CD8-positive, alpha-beta memory T cell (primary cell): Measurements from ENCODE around the gene GSG1L. TPM values are rescaled to one million over a fixed set of nuclear protein-coding genes. Genes with fewer than 3 reads are reported as not detected.
A peak's percentile ranks its signal among the peaks of the same experiment; 100 is the strongest.

Experiments used
- CTCF ChIA-PET: fragments of 350-600 bp; sonication (Branson Sonifier 250); formaldehyde crosslinking; loops from one replicate; lab custom pipeline; 2021; ENCODE audit warnings: antibody characterized with exemption; lab: Charles Lee
- POLR2A ChIA-PET: fragments of 350-600 bp; sonication (Branson Sonifier 250); formaldehyde crosslinking; loops from one replicate; lab custom pipeline; 2021; ENCODE audit warnings: antibody characterized with exemption; lab: Charles Lee
- DNase-seq, 5 donors: peaks; one replicate each; pipeline versions ENCODE4 v3.0.0 to v3.0.0-alpha.2; 2020 to 2022; ENCODE audit warnings: mixed read lengths in 1 of 5
- H3K27ac ChIP-seq: one replicate; pipeline ENCODE4 v1.7.0; 2013; ENCODE audit warnings: low read depth, mild to moderate bottlenecking, low read length, moderate library complexity
- H3K27me3 ChIP-seq: 2 replicates; pipeline ENCODE4 v1.7.0; 2013; ENCODE audit warnings: low read length, mild to moderate bottlenecking; ENCODE audit not compliant: insufficient read depth, poor library complexity, severe bottlenecking
- H3K36me3 ChIP-seq: 2 replicates; pipeline ENCODE4 v1.7.0; 2013; ENCODE audit warnings: mild to moderate bottlenecking, low read length, moderate library complexity; ENCODE audit not compliant: insufficient read depth
- H3K4me1 ChIP-seq: 2 replicates; pipeline ENCODE4 v1.7.0; 2013; ENCODE audit warnings: mild to moderate bottlenecking, low read length, moderate library complexity; ENCODE audit not compliant: insufficient read depth
- H3K4me3 ChIP-seq: 2 replicates; pipeline ENCODE4 v1.7.0; 2013; ENCODE audit warnings: mild to moderate bottlenecking, low read length
- H3K9me3 ChIP-seq: 2 replicates; pipeline ENCODE4 v1.7.0; 2013; ENCODE audit warnings: mild to moderate bottlenecking, low read length
- H3K27ac Mint-ChIP-seq, 8 donors: one replicate each; pipeline ENCODE4 v1.8.0; 2020 to 2021; ENCODE audit warnings: mixed read lengths in 8 of 8, mild to moderate bottlenecking in 6 of 8, inconsistent platforms in 3 of 8, moderate library complexity in 3 of 8
- H3K27me3 Mint-ChIP-seq, 2 donors: one replicate each; pipeline ENCODE4 v1.8.0; 2020 to 2021; ENCODE audit warnings: mixed read lengths in 2 of 2, mild to moderate bottlenecking in 1 of 2, moderate library complexity in 1 of 2
- H3K36me3 Mint-ChIP-seq, 3 donors: one replicate each; pipeline ENCODE4 v1.8.0; 2020 to 2021; ENCODE audit warnings: mixed read lengths in 3 of 3, inconsistent platforms in 1 of 3, mild to moderate bottlenecking in 1 of 3
- H3K4me1 Mint-ChIP-seq, 3 donors: one replicate each; pipeline ENCODE4 v1.8.0; 2020 to 2021; ENCODE audit warnings: mixed read lengths in 3 of 3, inconsistent platforms in 1 of 3, mild to moderate bottlenecking in 1 of 3
- H3K4me3 Mint-ChIP-seq, 7 donors: one replicate each; pipeline ENCODE4 v1.8.0; 2020 to 2021; ENCODE audit warnings: mixed read lengths in 7 of 7, mild to moderate bottlenecking in 6 of 7, moderate library complexity in 4 of 7, inconsistent platforms in 2 of 7
- H3K9me3 Mint-ChIP-seq, 5 donors: one replicate each; pipeline ENCODE4 v1.8.0; 2020 to 2022; ENCODE audit warnings: mixed read lengths in 5 of 5, mild to moderate bottlenecking in 3 of 5, moderate library complexity in 2 of 5, inconsistent platforms in 1 of 5
- polyA plus RNA-seq: library from polyadenylated mRNA; unstranded; fragments of 300-500 nt; fragmentation: Illumina TruSeq; gene quantifications from one replicate; pipeline ENCODE4 v1.2.3, GENCODE V29; 2021
- total RNA-seq, 2 experiments: library from RNA; stranded (reverse); gene quantifications; one replicate each; pipeline ENCODE4 v1.2.3, GENCODE V29; 2021

GSG1L gene
- total and polyA plus RNA-seq, 3 experiments from 2014 or later: 0.18 TPM; not detected in 2

GRCh38 chr16:27768651-27769272 lies 294.8 kb downstream of the GSG1L start:
- no peaks in the 10 kb centered on the region for H3K9me3 Mint-ChIP-seq
- ChIA-PET POLR2A (no interaction called here), CTCF (no interaction called here)
- no peaks in the 10 kb centered on the region for H3K4me1 ChIP-seq
- peak overlapping the region in 1 of 8 donors; percentile 82 for H3K27ac Mint-ChIP-seq
- no peaks in the 10 kb centered on the region for H3K9me3 ChIP-seq
- no peaks in the 10 kb centered on the region for H3K4me1 Mint-ChIP-seq
- no peaks in the 10 kb centered on the region for H3K27me3 Mint-ChIP-seq
- H3K27me3 ChIP-seq: no peaks in the 10 kb centered on the region
- DNase-seq: no peak
- peaks cover 0 to 71% (median 22%) of the 10 kb centered on the region in 3 donors for H3K36me3 Mint-ChIP-seq
- H3K27ac ChIP-seq: no peak overlapping the region
- H3K4me3 ChIP-seq: no peak overlapping the region
- H3K4me3 Mint-ChIP-seq: no peak overlapping the region
- H3K36me3 ChIP-seq: no peaks in the 10 kb centered on the region

- Histone ChIP-seq H3K9me3 (no peaks in the 10 kb centered on the region), H3K27ac (no peak overlapping the region), H3K36me3 (no peaks in the 10 kb centered on the region), H3K4me1 (no peaks in the 10 kb centered on the region), H3K4me3 (no peak overlapping the region), H3K27me3 (no peaks in the 10 kb centered on the region)
- Mint-ChIP-seq H3K4me1 (no peaks in the 10 kb centered on the region), H3K27ac (no peak overlapping the region), H3K9me3 (no peaks in the 10 kb centered on the region), H3K36me3 (peaks cover 0 to 73% (median 23%) of the 10 kb centered on the region in 3 donors), H3K4me3 (no peak overlapping the region), H3K27me3 (no peaks in the 10 kb centered on the region)
- ChIA-PET POLR2A (no interaction called here), CTCF (no interaction called here)
- no peak for DNase-seq
Observed at GRCh38 chr16:27767971-27768591, 295.4 kb downstream of the GSG1L start.

GRCh38 chr16:27767081-27767480 lies 296.4 kb downstream of the GSG1L start:
- ChIA-PET CTCF (no interaction called here), POLR2A (no interaction called here)
- no peak for DNase-seq
- Mint-ChIP-seq H3K9me3 (no peaks in the 10 kb centered on the region), H3K27me3 (no peaks in the 10 kb centered on the region), H3K36me3 (peaks cover 0 to 79% (median 21%) of the 10 kb centered on the region in 3 donors), H3K4me1 (no peaks in the 10 kb centered on the region), H3K4me3 (no peak overlapping the region), H3K27ac (no peak overlapping the region)
- H3K27me3 ChIP-seq: no peaks in the 10 kb centered on the region
- H3K27ac ChIP-seq: no peak overlapping the region
- no peaks in the 10 kb centered on the region for H3K36me3 ChIP-seq
- H3K4me1 ChIP-seq: no peaks in the 10 kb centered on the region
- no peak overlapping the region for H3K4me3 ChIP-seq
- H3K9me3 ChIP-seq: no peaks in the 10 kb centered on the region

GRCh38 chr16:27766236-27766925 lies 297.1 kb downstream of the GSG1L start:
- Histone ChIP-seq H3K4me3 (no peak overlapping the region), H3K4me1 (no peaks in the 10 kb centered on the region), H3K27ac (no peak overlapping the region), H3K9me3 (no peaks in the 10 kb centered on the region), H3K36me3 (no peaks in the 10 kb centered on the region), H3K27me3 (no peaks in the 10 kb centered on the region)
- no peaks in the 10 kb centered on the region for H3K4me1 Mint-ChIP-seq
- ChIA-PET CTCF (no interaction called here), POLR2A (no interaction called here)
- peaks cover 0 to 84% (median 21%) of the 10 kb centered on the region in 3 donors for H3K36me3 Mint-ChIP-seq
- H3K27me3 Mint-ChIP-seq: no peaks in the 10 kb centered on the region
- H3K9me3 Mint-ChIP-seq: no peaks in the 10 kb centered on the region
- no peak for DNase-seq
- H3K27ac Mint-ChIP-seq: peak overlapping the region in 2 of 8 donors; percentile 38 to 43
- H3K4me3 Mint-ChIP-seq: no peak overlapping the region

- Mint-ChIP-seq H3K4me1 (no peaks in the 10 kb centered on the region), H3K9me3 (no peaks in the 10 kb centered on the region), H3K27me3 (no peaks in the 10 kb centered on the region), H3K36me3 (peaks cover 0 to 84% (median 21%) of the 10 kb centered on the region in 3 donors), H3K27ac (peak overlapping the region in 2 of 8 donors; percentile 41 to 50), H3K4me3 (no peak overlapping the region)
- H3K4me1 ChIP-seq: no peaks in the 10 kb centered on the region
- H3K27me3 ChIP-seq: no peaks in the 10 kb centered on the region
- ChIA-PET POLR2A (no interaction called here), CTCF (no interaction called here)
- no peak overlapping the region for H3K4me3 ChIP-seq
- DNase-seq: no peak
- H3K27ac ChIP-seq: no peak overlapping the region
- H3K9me3 ChIP-seq: no peaks in the 10 kb centered on the region
- no peaks in the 10 kb centered on the region for H3K36me3 ChIP-seq
Observed at GRCh38 chr16:27764869-27765675, 298.4 kb downstream of the GSG1L start.

- peak overlapping the region in 1 of 8 donors; percentile 51 for H3K27ac Mint-ChIP-seq
- DNase-seq: no peak
- H3K9me3 ChIP-seq: no peaks in the 10 kb centered on the region
- POLR2A ChIA-PET: no interaction called here
- no peaks in the 10 kb centered on the region for H3K27me3 Mint-ChIP-seq
- H3K36me3 ChIP-seq: no peaks in the 10 kb centered on the region
- no peaks in the 10 kb centered on the region for H3K4me1 ChIP-seq
- no peaks in the 10 kb centered on the region for H3K4me1 Mint-ChIP-seq
- H3K27me3 ChIP-seq: no peaks in the 10 kb centered on the region
- H3K36me3 Mint-ChIP-seq: peaks cover 0 to 80% (median 19%) of the 10 kb centered on the region in 3 donors
- no peak overlapping the region for H3K4me3 Mint-ChIP-seq
- CTCF ChIA-PET: no interaction called here
- no peak overlapping the region for H3K27ac ChIP-seq
- no peaks in the 10 kb centered on the region for H3K9me3 Mint-ChIP-seq
- no peak overlapping the region for H3K4me3 ChIP-seq
Observed at GRCh38 chr16:27764427-27764826, 299.1 kb downstream of the GSG1L start.

GRCh38 chr16:27762441-27762840 lies 301.1 kb downstream of the GSG1L start:
- Mint-ChIP-seq H3K36me3 (peaks cover 0 to 78% (median 26%) of the 10 kb centered on the region in 3 donors), H3K27me3 (no peaks in the 10 kb centered on the region), H3K27ac (no peak overlapping the region), H3K9me3 (no peaks in the 10 kb centered on the region), H3K4me3 (no peak overlapping the region), H3K4me1 (no peaks in the 10 kb centered on the region)
- POLR2A ChIA-PET: no interaction called here
- Histone ChIP-seq H3K27me3 (no peaks in the 10 kb centered on the region), H3K4me1 (no peaks in the 10 kb centered on the region), H3K4me3 (no peak overlapping the region), H3K9me3 (no peaks in the 10 kb centered on the region), H3K27ac (no peak overlapping the region), H3K36me3 (no peaks in the 10 kb centered on the region)
- DNase-seq: no peak
- CTCF ChIA-PET: no interaction called here

GRCh38 chr16:27761816-27762215 lies 301.7 kb downstream of the GSG1L start:
- Histone ChIP-seq H3K9me3 (no peaks in the 10 kb centered on the region), H3K27me3 (no peaks in the 10 kb centered on the region), H3K36me3 (no peaks in the 10 kb centered on the region), H3K4me1 (no peaks in the 10 kb centered on the region), H3K27ac (no peak overlapping the region), H3K4me3 (no peak overlapping the region)
- Mint-ChIP-seq H3K9me3 (no peaks in the 10 kb centered on the region), H3K36me3 (peaks cover 0 to 77% (median 27%) of the 10 kb centered on the region in 3 donors), H3K27me3 (no peaks in the 10 kb centered on the region), H3K4me1 (no peaks in the 10 kb centered on the region), H3K4me3 (no peak overlapping the region), H3K27ac (no peak overlapping the region)
- ChIA-PET CTCF (no interaction called here), POLR2A (no interaction called here)
- no peak for DNase-seq
